HG03025 (cell line): ENCODE data around the gene FILIP1.
"Not testable (repeated sequence)": the region's sequence is repeated elsewhere in the genome, so short reads cannot be mapped to it uniquely, and the experiment has no call there.

Experiments
- ATAC-seq: cut with Tn5 transposase; IDR thresholded peaks from one replicate; pipeline ENCODE4 v1.9.1; 2021; ENCODE audit warnings: mild to moderate bottlenecking, moderate library complexity; ENCODE audit not compliant: unreplicated experiment, low FRiP score

The FILIP1 gene

GRCh38 chr6:75458895-75459294 lies 34.7 kb downstream of the FILIP1 start:
- no peak for ATAC-seq

GRCh38 chr6:75450903-75451302 lies 42.7 kb downstream of the FILIP1 start:
- ATAC-seq, result no peak

GRCh38 chr6:75449630-75450206 lies 43.9 kb downstream of the FILIP1 start:
- ATAC-seq, result no peak

- no peak for ATAC-seq
These were observed 47.2 kb downstream of the FILIP1 start for GRCh38 chr6:75446241-75446880.

GRCh38 chr6:75445738-75446137 lies 47.9 kb downstream of the FILIP1 start:
- no peak for ATAC-seq

GRCh38 chr6:75444899-75445298 lies 48.7 kb downstream of the FILIP1 start:
- no peak for ATAC-seq

- not testable (repeated sequence) for ATAC-seq
These were observed 51.7 kb downstream of the FILIP1 start for GRCh38 chr6:75441883-75442282.

- not testable (repeated sequence) for ATAC-seq
These were observed 52.1 kb downstream of the FILIP1 start for GRCh38 chr6:75441479-75441878.

GRCh38 chr6:75438442-75439116 lies 55.0 kb downstream of the FILIP1 start:
- ATAC-seq, result no peak

- no peak for ATAC-seq
These were observed 55.6 kb downstream of the FILIP1 start for GRCh38 chr6:75438013-75438431.

- no peak for ATAC-seq
These were observed 56.1 kb downstream of the FILIP1 start for GRCh38 chr6:75437421-75437891.

- no peak for ATAC-seq
These were observed 56.7 kb downstream of the FILIP1 start for GRCh38 chr6:75436869-75437268.

- ATAC-seq, result not testable (repeated sequence)
These were observed 60.8 kb downstream of the FILIP1 start for GRCh38 chr6:75432809-75433208.

GRCh38 chr6:75431379-75431778 lies 62.2 kb downstream of the FILIP1 start:
- no peak for ATAC-seq

- ATAC-seq, result no peak
These were observed 62.8 kb downstream of the FILIP1 start for GRCh38 chr6:75430631-75431325.

GRCh38 chr6:75429061-75429703 lies 64.4 kb downstream of the FILIP1 start:
- ATAC-seq, result peak; percentile 52

GRCh38 chr6:75428204-75428603 lies 65.4 kb downstream of the FILIP1 start:
- no peak for ATAC-seq

- no peak for ATAC-seq
These were observed 66.3 kb downstream of the FILIP1 start for GRCh38 chr6:75427329-75427728.

- ATAC-seq, result no peak
These were observed 68.7 kb downstream of the FILIP1 start for GRCh38 chr6:75424618-75425548.

GRCh38 chr6:75423386-75423785 lies 70.2 kb downstream of the FILIP1 start:
- ATAC-seq, result no peak
